HG02852 (cell line): ENCODE data around the gene PRB2.
"Not testable (repeated sequence)": the region's sequence is repeated elsewhere in the genome, so short reads cannot be mapped to it uniquely, and the experiment has no call there.

Source experiments
- ATAC-seq: cut with Tn5 transposase; IDR thresholded peaks from one replicate; pipeline ENCODE4 v1.9.1; 2021; ENCODE audit warnings: mild to moderate bottlenecking, moderate library complexity; ENCODE audit not compliant: unreplicated experiment

PRB2 gene

GRCh38 chr12:11395467-11395866 lies at the start of gene PRB2:
Gene PRB2 (minus strand): TSS chr12:11395567. CDS start chr12:11395529, 38 bp downstream.
- ATAC-seq: not testable (repeated sequence)

- ATAC-seq: no peak
These were observed 42.6 kb upstream of the PRB2 start for GRCh38 chr12:11437966-11438365.

GRCh38 chr12:11433664-11434063 lies 38.3 kb upstream of the PRB2 start:
- no peak for ATAC-seq

GRCh38 chr12:11431486-11431885 lies 36.1 kb upstream of the PRB2 start:
- no peak for ATAC-seq

GRCh38 chr12:11427341-11427740 lies 32.0 kb upstream of the PRB2 start:
- ATAC-seq: no peak

- ATAC-seq: no peak
These were observed 17.4 kb upstream of the PRB2 start for GRCh38 chr12:11412731-11413130.

GRCh38 chr12:11408096-11408495 lies 12.7 kb upstream of the PRB2 start:
- ATAC-seq: no peak

GRCh38 chr12:11397366-11397765 lies 2.0 kb upstream of the PRB2 start:
- no peak for ATAC-seq

GRCh38 chr12:11391456-11391855 lies 3.9 kb downstream of the PRB2 start:
- not testable (repeated sequence) for ATAC-seq

GRCh38 chr12:11377420-11377819 lies 17.9 kb downstream of the PRB2 start:
- ATAC-seq: not testable (repeated sequence)

GRCh38 chr12:11361151-11361550 lies 34.2 kb downstream of the PRB2 start:
- ATAC-seq: no peak

GRCh38 chr12:11360205-11360883 lies 35.0 kb downstream of the PRB2 start:
- ATAC-seq: not testable (repeated sequence)

GRCh38 chr12:11351736-11352135 lies 43.6 kb downstream of the PRB2 start:
- not testable (repeated sequence) for ATAC-seq

- no peak for ATAC-seq
These were observed 46.9 kb downstream of the PRB2 start for GRCh38 chr12:11348439-11348838.

- ATAC-seq: no peak
These were observed 47.6 kb downstream of the PRB2 start for GRCh38 chr12:11347810-11348209.

GRCh38 chr12:11344500-11344899 lies 50.9 kb downstream of the PRB2 start:
- no peak for ATAC-seq
